Neural progenitor cell (in vitro differentiated cells): Measurements from ENCODE around the gene PPP1CA.

ENCODE experiments used
- CTCF ChIP-seq: fragments of 200-600 bp; sonication (generic); IDR thresholded peaks from 2 replicates; pipeline ENCODE4 v1.5.1; 2017; ENCODE audit warnings: antibody characterized with exemption, mild to moderate bottlenecking
- EZH2 ChIP-seq: fragments of 200-600 bp; sonication (generic); IDR thresholded peaks from 2 replicates; pipeline ENCODE4 v1.6.1; 2017; ENCODE audit warnings: antibody characterized with exemption, mild to moderate bottlenecking, moderate library complexity

GRCh38 chr11:67398661-67399563, 2.7 kb downstream of the PPP1CA start:
- no peak for TF ChIP-seq CTCF
- no peak for TF ChIP-seq EZH2
